ENCODE results near the gene NRROS.

DNA sequence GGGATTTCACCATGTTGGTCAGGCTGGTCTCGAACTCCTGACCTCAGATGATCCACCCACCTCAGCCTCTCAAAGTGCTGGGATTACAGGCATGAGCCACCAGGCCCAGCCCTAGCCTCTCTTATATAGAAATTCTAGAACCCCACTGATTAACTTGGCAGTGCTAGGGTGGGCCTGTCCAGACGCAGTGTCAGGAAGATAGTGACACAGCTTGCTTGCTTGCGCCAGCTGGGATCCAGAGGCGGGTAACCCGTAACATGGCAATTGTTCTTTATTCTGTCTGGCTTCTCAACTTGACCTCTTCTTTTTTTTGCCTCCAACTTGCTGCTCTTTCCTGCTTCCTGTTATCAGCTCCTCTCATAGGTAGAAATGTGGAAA, 56.3 kb downstream of the NRROS start:
- TF ChIP-seq POLR2A (IDR thresholded peaks at IDR 0.05): no peak
- TF ChIP-seq, protein P1, sequence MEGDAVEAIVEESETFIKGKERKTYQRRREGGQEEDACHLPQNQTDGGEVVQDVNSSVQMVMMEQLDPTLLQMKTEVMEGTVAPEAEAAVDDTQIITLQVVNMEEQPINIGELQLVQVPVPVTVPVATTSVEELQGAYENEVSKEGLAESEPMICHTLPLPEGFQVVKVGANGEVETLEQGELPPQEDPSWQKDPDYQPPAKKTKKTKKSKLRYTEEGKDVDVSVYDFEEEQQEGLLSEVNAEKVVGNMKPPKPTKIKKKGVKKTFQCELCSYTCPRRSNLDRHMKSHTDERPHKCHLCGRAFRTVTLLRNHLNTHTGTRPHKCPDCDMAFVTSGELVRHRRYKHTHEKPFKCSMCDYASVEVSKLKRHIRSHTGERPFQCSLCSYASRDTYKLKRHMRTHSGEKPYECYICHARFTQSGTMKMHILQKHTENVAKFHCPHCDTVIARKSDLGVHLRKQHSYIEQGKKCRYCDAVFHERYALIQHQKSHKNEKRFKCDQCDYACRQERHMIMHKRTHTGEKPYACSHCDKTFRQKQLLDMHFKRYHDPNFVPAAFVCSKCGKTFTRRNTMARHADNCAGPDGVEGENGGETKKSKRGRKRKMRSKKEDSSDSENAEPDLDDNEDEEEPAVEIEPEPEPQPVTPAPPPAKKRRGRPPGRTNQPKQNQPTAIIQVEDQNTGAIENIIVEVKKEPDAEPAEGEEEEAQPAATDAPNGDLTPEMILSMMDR (IDR thresholded peaks at IDR 0.05): no peak

Data from adrenal gland (tissue), 5 donors.